GM12891 (cell line): ENCODE results near the gene TAS2R8.

Experiments
- POLR2A ChIP-seq: IDR thresholded peaks from 2 replicates; pipeline ENCODE4 v1.6.1; 2011; ENCODE audit warnings: low read depth, low read length, control low read depth
- POLR2AphosphoS5 ChIP-seq: IDR thresholded peaks from 2 replicates; pipeline ENCODE4 v1.6.1; 2011; ENCODE audit warnings: low read depth, low read length, control low read depth
- TAF1 ChIP-seq: IDR thresholded peaks from 2 replicates; pipeline ENCODE4 v1.6.1; 2011; ENCODE audit warnings: low read depth, low read length, control low read depth

- TF ChIP-seq POLR2A (no peak), TAF1 (no peak), POLR2AphosphoS5 (no peak)
These were observed 4.9 kb upstream of the TAS2R8 start for GRCh38 chr12:10811883-10812536.
